HUES6 (cell line): Measurements from ENCODE around the gene MCM7.
A peak's percentile ranks its signal among the peaks of the same experiment; 100 is the strongest.
"Not testable (repeated sequence)": the region's sequence is repeated elsewhere in the genome, so short reads cannot be mapped to it uniquely, and the experiment has no call there.

Experiments
- H3K27ac ChIP-seq: 2 replicates; pipeline ENCODE4 v1.7.0; 2013; ENCODE audit warnings: low read depth, mild to moderate bottlenecking, low read length, inconsistent platforms
- H3K27me3 ChIP-seq: 2 replicates; pipeline ENCODE4 v1.6.1; 2013; ENCODE audit warnings: low read length; ENCODE audit not compliant: control insufficient read depth, insufficient read depth
- H3K36me3 ChIP-seq: 2 replicates; pipeline ENCODE4 v1.6.1; 2013; ENCODE audit warnings: low read length; ENCODE audit not compliant: control insufficient read depth, insufficient read depth
- H3K4me1 ChIP-seq: 2 replicates; pipeline ENCODE4 v1.6.1; 2013; ENCODE audit warnings: low read length; ENCODE audit not compliant: control insufficient read depth, insufficient read depth
- H3K4me3 ChIP-seq: 2 replicates; pipeline ENCODE4 v1.5.1; 2013; ENCODE audit warnings: low read depth, low read length
- H3K9ac ChIP-seq: one replicate; pipeline ENCODE4 v1.6.1; 2013; ENCODE audit warnings: mild to moderate bottlenecking, low read length
- H3K9me3 ChIP-seq: 2 replicates; pipeline ENCODE4 v1.6.1; 2013; ENCODE audit warnings: low read depth, low read length; ENCODE audit not compliant: control insufficient read depth, insufficient read depth

The MCM7 gene

GRCh38 chr7:100130608-100131453 is 29.6 kb upstream of the MCM7 start:
- H3K36me3 ChIP-seq, result no peaks in the 10 kb centered on the region
- no peaks in the 10 kb centered on the region for H3K9me3 ChIP-seq
- peak overlapping the region; percentile 43 for H3K4me3 ChIP-seq
- no peak overlapping the region for H3K27ac ChIP-seq
- peak overlapping the region; percentile 36 for H3K9ac ChIP-seq
- peaks cover 4% of the 10 kb centered on the region; the same call in 1 of the 2 replicates for H3K4me1 ChIP-seq
- peaks cover 12% of the 10 kb centered on the region for H3K27me3 ChIP-seq

GRCh38 chr7:100130220-100130607 is 29.0 kb upstream of the MCM7 start:
- H3K36me3 ChIP-seq, H3K4me1 ChIP-seq, H3K9ac ChIP-seq, H3K9me3 ChIP-seq, H3K27ac ChIP-seq, H3K4me3 ChIP-seq: not testable (repeated sequence)
- peaks cover 12% of the 10 kb centered on the region for H3K27me3 ChIP-seq

DNA sequence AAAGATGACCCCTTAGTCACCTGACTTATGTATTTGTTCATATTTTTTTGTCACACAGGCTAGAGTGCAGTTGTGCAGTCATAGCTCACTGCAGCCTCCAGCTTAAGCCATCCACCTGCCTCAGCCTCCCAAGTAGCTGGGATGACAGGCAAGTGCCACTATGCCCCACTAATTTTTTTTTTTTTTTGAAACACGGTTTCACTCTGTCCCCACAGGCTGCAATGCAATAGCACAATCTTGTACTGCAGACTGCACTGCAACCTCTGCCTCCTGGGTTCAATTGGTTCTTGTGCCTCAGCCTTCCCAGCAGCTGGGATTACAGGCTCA is 27.4 kb upstream of the MCM7 start:
- H3K4me3 ChIP-seq, result no peak overlapping the region
- H3K36me3 ChIP-seq, result no peaks in the 10 kb centered on the region
- H3K9ac ChIP-seq, result no peak overlapping the region
- peaks cover 12% of the 10 kb centered on the region for H3K27me3 ChIP-seq
- peaks cover 4% of the 10 kb centered on the region; the same call in 1 of the 2 replicates for H3K4me1 ChIP-seq
- H3K27ac ChIP-seq, result no peak overlapping the region
- H3K9me3 ChIP-seq, result no peaks in the 10 kb centered on the region

DNA sequence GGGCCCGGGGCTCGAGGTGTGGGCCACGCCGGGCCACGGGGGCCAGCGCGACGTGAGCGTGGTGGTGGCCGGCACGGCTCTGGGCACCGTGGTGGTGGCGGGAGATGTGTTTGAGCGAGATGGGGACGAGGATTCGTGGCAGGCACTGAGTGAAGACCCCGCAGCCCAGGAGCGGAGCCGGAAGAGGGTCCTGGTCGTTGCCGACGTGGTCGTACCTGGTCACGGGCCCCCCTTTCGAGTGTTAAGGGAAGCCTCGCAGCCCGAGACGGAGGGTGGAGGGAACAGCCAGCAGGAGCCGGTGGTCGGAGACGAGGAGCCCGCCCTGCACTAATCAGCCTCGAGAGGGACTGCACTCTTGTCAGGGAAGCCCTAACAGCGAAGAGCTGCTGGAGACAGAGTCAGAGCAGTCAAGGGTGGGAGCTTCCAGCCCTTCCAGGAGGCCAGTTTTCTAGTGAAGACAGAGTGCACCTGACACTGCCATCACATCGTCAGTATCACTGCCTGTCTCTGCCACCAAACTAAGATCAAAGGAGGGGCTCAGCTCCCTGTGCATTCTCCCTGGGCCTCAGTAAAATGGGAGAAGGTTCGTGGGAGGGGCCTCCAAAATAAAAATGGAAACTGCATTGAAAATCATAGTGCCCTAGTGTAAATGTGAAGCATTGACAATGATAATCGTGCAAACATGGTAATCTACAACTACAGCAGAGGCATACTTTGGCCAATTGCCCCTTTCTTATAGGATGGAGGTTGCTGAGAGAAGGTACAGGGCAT is 26.9 kb upstream of the MCM7 start:
- H3K27ac ChIP-seq, result no peak overlapping the region
- peak overlapping the region; percentile 96 for H3K4me3 ChIP-seq
- H3K9me3 ChIP-seq, result no peaks in the 10 kb centered on the region
- peaks cover 12% of the 10 kb centered on the region for H3K27me3 ChIP-seq
- peak overlapping the region; percentile 64 for H3K9ac ChIP-seq
- H3K36me3 ChIP-seq, result no peaks in the 10 kb centered on the region
- peaks cover 4% of the 10 kb centered on the region; the same call in 1 of the 2 replicates for H3K4me1 ChIP-seq

- Histone ChIP-seq H3K4me3 (peak within 1 kb of the TSS; percentile 96), H3K27me3 (peaks cover 12% of the 10 kb centered on the region), H3K36me3 (no peaks in the 10 kb centered on the region), H3K9me3 (no peaks in the 10 kb centered on the region), H3K4me1 (peaks cover 1% of the 10 kb centered on the region; the same call in 1 of the 2 replicates), H3K27ac (peak within 1 kb of the TSS; percentile 88), H3K9ac (peak within 1 kb of the TSS; percentile 95)
Observed at GRCh38 chr7:100126931-100127865, 26.0 kb upstream of the MCM7 start, which contains the start of gene MBLAC1. Gene MBLAC1 (plus strand): TSS chr7:100126967. CDS start chr7:100127396, 429 bp downstream.

DNA sequence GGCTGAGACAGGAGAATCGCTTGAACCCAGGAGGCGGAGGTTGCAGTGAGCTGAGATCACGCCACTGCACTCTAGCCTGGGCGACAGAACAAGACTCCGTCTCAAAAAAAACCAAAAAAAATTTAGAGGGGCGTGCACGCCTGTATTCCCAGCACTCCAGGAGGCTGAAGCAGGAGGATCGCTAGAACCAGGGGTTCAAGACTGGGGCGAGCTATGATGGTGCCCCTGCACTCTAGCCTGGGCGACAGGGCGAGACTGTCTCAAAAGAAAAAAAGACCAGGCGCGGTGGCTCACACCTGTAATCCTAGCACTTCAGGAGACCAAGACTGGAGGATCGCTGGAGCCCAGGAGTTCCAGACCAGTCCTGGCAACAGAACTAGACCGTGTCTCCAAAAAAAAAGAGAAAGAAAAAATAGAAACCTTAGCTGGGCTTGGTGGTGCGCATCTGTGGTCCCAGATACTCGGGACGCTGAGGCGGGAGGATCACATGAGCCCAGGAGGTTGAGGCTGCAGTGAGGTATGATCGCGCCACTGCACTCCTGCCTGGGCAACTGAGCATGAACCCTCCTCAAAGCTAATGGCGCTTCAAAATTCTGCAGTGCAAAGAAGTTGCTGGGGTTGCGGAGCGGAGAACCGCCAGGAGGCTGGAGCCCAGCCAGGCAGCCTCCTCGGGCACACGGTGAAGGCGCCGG is 25.2 kb upstream of the MCM7 start:
- Histone ChIP-seq H3K9me3 (no peaks in the 10 kb centered on the region), H3K4me1 (peaks cover 3% of the 10 kb centered on the region; the same call in 1 of the 2 replicates), H3K4me3 (peak overlapping the region; percentile 96), H3K27me3 (peaks cover 12% of the 10 kb centered on the region), H3K36me3 (no peaks in the 10 kb centered on the region), H3K27ac (peak overlapping the region; percentile 88), H3K9ac (peak overlapping the region; percentile 95)

GRCh38 chr7:100124301-100125230 is 23.4 kb upstream of the MCM7 start:
- peaks cover 12% of the 10 kb centered on the region for H3K27me3 ChIP-seq
- no peak overlapping the region for H3K4me3 ChIP-seq
- peaks cover 10% of the 10 kb centered on the region for H3K4me1 ChIP-seq
- no peak overlapping the region for H3K9ac ChIP-seq
- no peaks in the 10 kb centered on the region for H3K36me3 ChIP-seq
- H3K9me3 ChIP-seq, result no peaks in the 10 kb centered on the region
- H3K27ac ChIP-seq, result no peak overlapping the region

DNA sequence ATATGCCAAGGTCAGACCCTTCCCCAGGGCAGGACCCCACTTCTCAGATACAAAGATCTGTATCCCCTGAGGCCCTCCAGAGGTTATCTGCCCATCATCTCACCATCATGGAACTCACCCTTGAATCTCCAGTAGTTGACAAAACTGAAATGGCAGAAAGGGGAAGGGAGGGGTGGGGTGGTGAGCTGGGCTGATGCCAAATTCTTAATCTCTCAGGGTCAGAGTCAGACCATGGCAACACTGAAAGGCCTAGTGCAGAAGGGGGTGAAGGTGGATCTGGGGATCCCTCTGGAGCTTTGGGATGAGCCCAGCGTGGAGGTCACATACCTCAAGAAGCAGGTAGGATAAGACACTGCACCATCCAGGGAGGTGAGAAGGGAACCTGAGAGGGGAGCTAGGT is 21.4 kb upstream of the MCM7 start:
- no peak overlapping the region for H3K4me3 ChIP-seq
- no peaks in the 10 kb centered on the region; the same call in 1 of the 2 replicates for H3K27me3 ChIP-seq
- H3K4me1 ChIP-seq, result peaks cover 10% of the 10 kb centered on the region
- H3K36me3 ChIP-seq, result no peaks in the 10 kb centered on the region
- no peak overlapping the region for H3K9ac ChIP-seq
- no peak overlapping the region for H3K27ac ChIP-seq
- no peaks in the 10 kb centered on the region for H3K9me3 ChIP-seq

DNA sequence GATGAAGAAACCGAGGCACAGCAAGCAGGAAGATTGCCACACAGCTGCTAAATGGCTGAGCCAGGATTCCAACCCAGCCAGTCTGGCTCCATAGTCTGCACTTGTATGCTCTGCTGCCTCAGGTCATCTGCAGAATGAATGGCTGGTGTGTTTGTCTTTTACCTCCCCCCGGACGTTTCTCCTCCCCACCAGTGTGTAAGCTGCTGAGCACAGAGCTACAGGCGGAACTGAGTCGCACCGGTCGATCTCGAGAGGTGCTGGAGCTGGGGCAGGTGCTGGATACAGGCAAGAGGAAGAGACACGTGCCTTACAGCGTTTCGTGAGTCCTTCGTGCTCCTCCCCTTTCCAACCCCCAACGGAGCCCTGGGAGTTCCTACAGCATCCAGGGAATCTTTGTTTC is 20.9 kb upstream of the MCM7 start:
- no peaks in the 10 kb centered on the region for H3K9me3 ChIP-seq
- no peaks in the 10 kb centered on the region for H3K27me3 ChIP-seq
- H3K9ac ChIP-seq, result no peak overlapping the region
- H3K27ac ChIP-seq, result no peak overlapping the region
- no peak overlapping the region for H3K4me3 ChIP-seq
- no peaks in the 10 kb centered on the region for H3K36me3 ChIP-seq
- peaks cover 10% of the 10 kb centered on the region for H3K4me1 ChIP-seq
